Measurements from ENCODE around the gene VASH2. TPM values are rescaled to one million over a fixed set of nuclear protein-coding genes. Genes with fewer than 3 reads are reported as not detected.

Gene VASH2
- total and polyA plus RNA-seq, 2 of the 4 experiments (the other 2 are of a cell fraction) = 0.90 to 1.2 TPM

- Histone ChIP-seq H2AK9ac (replicated peaks; ENCODE audit: low read depth, low read length, poor library complexity) (no peak overlapping the region), H3K23ac (ENCODE audit: low read depth, low read length) (no peak overlapping the region), H3K36me3 (ENCODE audit: control insufficient read depth, insufficient read depth, low read length) (no peaks in the 10 kb centered on the region), H3K4me2 (ENCODE audit: low read depth, low read length) (no peak overlapping the region), H4K5ac (ENCODE audit: low read depth, low read length) (no peak overlapping the region; the same call in 1 of the 2 replicates), H2BK20ac (ENCODE audit: low read depth, low read length) (no peak overlapping the region), H4K20me1 (ENCODE audit: insufficient read depth, low read length) (no peaks in the 10 kb centered on the region), H3K9me3 (ENCODE audit: control insufficient read depth, insufficient read depth, low read length) (no peaks in the 10 kb centered on the region), H3K27ac (ENCODE audit: insufficient read depth, low read length) (no peak overlapping the region), H3K4me1 (ENCODE audit: control insufficient read depth, insufficient read depth, low read length) (peaks cover 9% of the 10 kb centered on the region; the same call in 1 of the 2 replicates), H3K4me3 (ENCODE audit: insufficient read depth, low read depth, low read length) (no peak overlapping the region), H2AK5ac (ENCODE audit: low read depth, low read length) (no peak overlapping the region), H2BK120ac (ENCODE audit: low read depth, low read length) (no peak overlapping the region), H3K9me1 (ENCODE audit: insufficient read depth, low read length) (peaks cover 6% of the 10 kb centered on the region; the same call in 1 of the 2 replicates), H3K18ac (ENCODE audit: low read depth, low read length) (no peak overlapping the region; the same call in 1 of the 2 replicates), H4K8ac (ENCODE audit: low read depth in 2 of 2, low read length in 2 of 2) (0 out of 4 replicates have a peak overlapping the region, but pooled peaks of 1 of the 2 experiments have one; percentile 47), H3K14ac (replicated peaks; ENCODE audit: low read depth, low read length) (no peak overlapping the region), H3K56ac (ENCODE audit: extremely low read depth, insufficient read depth, low read length) (no peak overlapping the region), H3K4ac (ENCODE audit: low read depth, low read length) (no peak overlapping the region), H3K27me3 (ENCODE audit: control insufficient read depth, insufficient read depth, low read length) (peaks cover 5% of the 10 kb centered on the region; the same call in 1 of the 2 replicates), H4K91ac (ENCODE audit: insufficient read depth, low read depth, low read length) (no peak overlapping the region), H3K79me1 (ENCODE audit: low read depth in 1 of 2, low read length in 2 of 2) (no peaks in the 10 kb centered on the region), H2AFZ (replicated peaks; ENCODE audit: low read length, poor library complexity) (no peak overlapping the region), H2BK15ac (ENCODE audit: low read depth, low read length) (peak overlapping the region; percentile 5; the same call in 1 of the 3 replicates), H2BK5ac (ENCODE audit: low read depth, low read length, poor library complexity, severe bottlenecking) (no peak overlapping the region), H3K9ac (ENCODE audit: low read depth, low read length) (no peak overlapping the region)
- POLR2A ChIA-PET (ENCODE audit: unreplicated experiment) = no interaction called here
- BruUV-seq (replicated peaks) = no TSS peak
- no peak for DNase-seq
- ATAC-seq (ENCODE audit: low read depth) = no peak
- TF ChIP-seq SMC3 (IDR thresholded peaks at IDR 0.05; ENCODE audit: low read depth, low read length) = no peak
- no peak for TF ChIP-seq NFE2L2 (IDR thresholded peaks at IDR 0.05; ENCODE audit: low read depth, low read length)
- TF ChIP-seq CHD1 (IDR thresholded peaks at IDR 0.05; ENCODE audit: low read depth, low read length) = no peak
- TF ChIP-seq BHLHE40 (IDR thresholded peaks at IDR 0.05; ENCODE audit: low read depth, low read length) = no peak
- no peak for TF ChIP-seq CTCF (conservative IDR thresholded peaks at IDR 0.05; ENCODE audit: low read depth, low read length)
- intact Hi-C loops (cut with micrococcal nuclease) = loop anchor here (2.0 kb wide), 1 partner anchor 250 kb away; no protein-coding TSS in a partner anchor
- CTCF ChIA-PET = no interaction called here
- dilution Hi-C loops (cut with HindIII; ENCODE audit: low sequenced_read_pairs, unreplicated experiment) = no loop called here
- 50% methylated on average over 3 of the region's 3 CpGs; no CpG with 5 or more reads in 1 of the 2 experiments for WGBS, 2 experiments (ENCODE audit: extremely low coverage in 2 of 2, insufficient read length in 1 of 2)
- in situ Hi-C loops (cut with MboI; ENCODE audit: low sequenced_read_pairs) = no loop called here
Observed at GRCh38 chr1:212914789-212915188, 35.6 kb upstream of the VASH2 start.
